Measurements from ENCODE around the gene SRCIN1. TPM values are rescaled to one million over a fixed set of nuclear protein-coding genes. Genes with fewer than 3 reads are reported as not detected.

Gene SRCIN1
- total RNA-seq, 1 experiment from 2014 or later, result 25.8 TPM

DNA sequence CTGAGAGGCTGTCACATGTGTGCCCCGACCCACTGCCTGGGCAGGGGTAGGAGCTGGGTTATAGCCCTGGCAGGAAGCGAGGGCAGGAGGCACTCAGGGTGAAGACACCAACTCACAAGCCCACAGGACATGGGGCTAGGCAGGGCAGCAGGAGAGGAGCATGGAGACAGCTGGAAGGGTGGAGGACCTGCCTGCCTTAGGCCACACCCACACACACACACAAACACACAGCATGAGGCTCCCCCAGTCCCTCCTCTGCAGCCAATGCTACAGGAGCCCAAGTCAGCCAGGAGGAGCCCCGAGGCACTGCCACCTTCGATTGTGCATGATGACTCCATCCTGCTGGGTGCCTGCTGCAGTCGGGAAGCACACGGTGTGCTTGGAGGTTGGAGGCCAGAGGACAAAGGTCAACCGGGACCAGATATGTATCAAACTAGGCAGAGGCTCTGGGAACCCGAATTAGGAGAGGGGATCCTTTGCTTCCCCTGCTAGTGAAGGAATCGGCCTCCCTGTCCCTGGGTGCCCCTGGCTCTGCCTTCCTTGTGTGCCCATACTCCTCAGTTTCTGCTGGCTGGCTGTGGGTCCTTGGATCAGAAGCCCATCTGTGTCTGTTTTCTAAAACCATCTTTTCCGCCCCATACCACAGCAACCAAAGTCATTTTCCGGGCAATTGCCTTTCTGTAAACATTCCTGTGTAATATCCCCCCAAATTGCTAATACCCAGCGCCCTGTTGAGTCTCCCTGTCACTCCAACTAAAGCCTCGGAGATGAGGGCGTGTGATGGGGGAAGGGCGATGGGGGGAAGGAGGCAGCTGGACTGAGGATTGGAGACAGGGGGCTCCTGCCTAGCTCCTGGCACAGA lies 20.5 kb downstream of the SRCIN1 start:
- DNase-seq, result no peak
- Mint-ChIP-seq H3K4me1 (ENCODE audit: low read depth, unreplicated experiment) (peaks cover 8% of the 10 kb centered on the region), H3K27ac (ENCODE audit: unreplicated experiment) (no peak overlapping the region), H3K9me3 (ENCODE audit: unreplicated experiment) (no peaks in the 10 kb centered on the region), H3K36me3 (ENCODE audit: insufficient read depth, unreplicated experiment) (no peaks in the 10 kb centered on the region), H3K27me3 (ENCODE audit: insufficient read depth, unreplicated experiment) (no peaks in the 10 kb centered on the region), H3K4me3 (ENCODE audit: unreplicated experiment) (no peak overlapping the region)
- H3K4me1 ChIP-seq, result peaks cover 12% of the 10 kb centered on the region
- ChIA-PET POLR2A (no interaction called here), CTCF (interaction anchor here (0.6 to 5.6 kb wide), 6 partner anchors 13 to 239 kb away, joined by 4 to 111 read pairs (median 9); no protein-coding TSS in a partner anchor)
- no peaks in the 10 kb centered on the region for H3K9me3 ChIP-seq
- BruUV-seq (replicated peaks), result no TSS peak
- intact Hi-C loops (cut with micrococcal nuclease; ENCODE audit: unreplicated experiment), result no loop called here
- H3K4me3 ChIP-seq (ENCODE audit: low read depth, low read length), result no peak overlapping the region
- no peaks in the 10 kb centered on the region; the same call in 1 of the 2 replicates for H3K36me3 ChIP-seq (ENCODE audit: control insufficient read depth, insufficient read depth, low read length)
- H3K27me3 ChIP-seq (replicated peaks; ENCODE audit: control insufficient read depth, insufficient read depth, low read length), result no peaks in the 10 kb centered on the region
- TF ChIP-seq, protein P1, sequence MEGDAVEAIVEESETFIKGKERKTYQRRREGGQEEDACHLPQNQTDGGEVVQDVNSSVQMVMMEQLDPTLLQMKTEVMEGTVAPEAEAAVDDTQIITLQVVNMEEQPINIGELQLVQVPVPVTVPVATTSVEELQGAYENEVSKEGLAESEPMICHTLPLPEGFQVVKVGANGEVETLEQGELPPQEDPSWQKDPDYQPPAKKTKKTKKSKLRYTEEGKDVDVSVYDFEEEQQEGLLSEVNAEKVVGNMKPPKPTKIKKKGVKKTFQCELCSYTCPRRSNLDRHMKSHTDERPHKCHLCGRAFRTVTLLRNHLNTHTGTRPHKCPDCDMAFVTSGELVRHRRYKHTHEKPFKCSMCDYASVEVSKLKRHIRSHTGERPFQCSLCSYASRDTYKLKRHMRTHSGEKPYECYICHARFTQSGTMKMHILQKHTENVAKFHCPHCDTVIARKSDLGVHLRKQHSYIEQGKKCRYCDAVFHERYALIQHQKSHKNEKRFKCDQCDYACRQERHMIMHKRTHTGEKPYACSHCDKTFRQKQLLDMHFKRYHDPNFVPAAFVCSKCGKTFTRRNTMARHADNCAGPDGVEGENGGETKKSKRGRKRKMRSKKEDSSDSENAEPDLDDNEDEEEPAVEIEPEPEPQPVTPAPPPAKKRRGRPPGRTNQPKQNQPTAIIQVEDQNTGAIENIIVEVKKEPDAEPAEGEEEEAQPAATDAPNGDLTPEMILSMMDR (IDR thresholded peaks at IDR 0.05; ENCODE audit: insufficient read depth in 1 of 2, low read depth in 1 of 2, low read length in 1 of 2, severe bottlenecking in 1 of 2, unreplicated experiment in 1 of 2), result no peak

DNA sequence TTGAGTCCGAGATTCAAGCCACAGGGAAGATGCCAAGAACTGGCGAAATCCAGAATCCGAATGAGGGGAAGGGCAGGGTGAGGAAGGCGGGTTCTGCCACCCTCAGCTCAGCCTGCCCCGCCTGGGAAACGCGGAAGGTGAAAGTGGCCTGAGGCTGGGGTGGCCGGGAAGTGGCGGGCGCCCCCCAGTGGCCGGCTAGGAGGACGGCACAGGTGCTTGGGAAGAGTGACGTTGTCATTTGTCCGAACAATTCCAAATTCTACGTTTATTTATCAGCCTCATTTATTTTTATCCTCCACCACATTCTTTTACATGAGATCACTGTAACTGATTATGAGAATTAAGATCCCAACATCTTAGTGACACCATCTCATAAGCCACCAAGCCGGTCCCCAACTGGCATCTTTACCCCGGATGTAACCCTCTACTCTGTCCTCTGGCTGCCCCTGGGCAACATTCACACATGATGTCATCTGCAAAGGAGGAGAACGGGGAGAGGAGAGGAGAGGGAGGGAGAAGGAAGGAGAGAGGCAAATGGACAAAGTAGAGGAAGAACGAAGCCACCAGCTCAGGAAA lies 21.3 kb downstream of the SRCIN1 start:
- Mint-ChIP-seq H3K27ac (ENCODE audit: unreplicated experiment) (peak overlapping the region; percentile 11), H3K4me3 (ENCODE audit: unreplicated experiment) (no peak overlapping the region), H3K4me1 (ENCODE audit: low read depth, unreplicated experiment) (peaks cover 8% of the 10 kb centered on the region), H3K27me3 (ENCODE audit: insufficient read depth, unreplicated experiment) (no peaks in the 10 kb centered on the region), H3K36me3 (ENCODE audit: insufficient read depth, unreplicated experiment) (no peaks in the 10 kb centered on the region), H3K9me3 (ENCODE audit: unreplicated experiment) (no peaks in the 10 kb centered on the region)
- H3K4me3 ChIP-seq (ENCODE audit: low read depth, low read length), result no peak overlapping the region
- H3K36me3 ChIP-seq (ENCODE audit: control insufficient read depth, insufficient read depth, low read length), result no peaks in the 10 kb centered on the region; the same call in none of the 2 replicates
- H3K4me1 ChIP-seq, result peaks cover 12% of the 10 kb centered on the region
- ChIA-PET POLR2A (no interaction called here), CTCF (interaction anchor here (0.5 to 5.6 kb wide), 15 partner anchors 14 to 165 kb away, joined by 3 to 111 read pairs (median 4); partner anchors contain the start of gene SRCIN1)
- no peaks in the 10 kb centered on the region for H3K9me3 ChIP-seq
- BruUV-seq (replicated peaks), result no TSS peak
- TF ChIP-seq, protein P1 (IDR thresholded peaks at IDR 0.05; ENCODE audit: insufficient read depth in 1 of 2, low read depth in 1 of 2, low read length in 1 of 2, severe bottlenecking in 1 of 2, unreplicated experiment in 1 of 2), result peak; percentile 95 to 96
- intact Hi-C loops (cut with micrococcal nuclease; ENCODE audit: unreplicated experiment), result loop anchor here (1.0 kb wide), 2 partner anchors 26 to 83 kb away; no protein-coding TSS in a partner anchor
- DNase-seq, result peak in 1 of 2 experiments; percentile 83
- H3K27me3 ChIP-seq (replicated peaks; ENCODE audit: control insufficient read depth, insufficient read depth, low read length), result no peaks in the 10 kb centered on the region

DNA sequence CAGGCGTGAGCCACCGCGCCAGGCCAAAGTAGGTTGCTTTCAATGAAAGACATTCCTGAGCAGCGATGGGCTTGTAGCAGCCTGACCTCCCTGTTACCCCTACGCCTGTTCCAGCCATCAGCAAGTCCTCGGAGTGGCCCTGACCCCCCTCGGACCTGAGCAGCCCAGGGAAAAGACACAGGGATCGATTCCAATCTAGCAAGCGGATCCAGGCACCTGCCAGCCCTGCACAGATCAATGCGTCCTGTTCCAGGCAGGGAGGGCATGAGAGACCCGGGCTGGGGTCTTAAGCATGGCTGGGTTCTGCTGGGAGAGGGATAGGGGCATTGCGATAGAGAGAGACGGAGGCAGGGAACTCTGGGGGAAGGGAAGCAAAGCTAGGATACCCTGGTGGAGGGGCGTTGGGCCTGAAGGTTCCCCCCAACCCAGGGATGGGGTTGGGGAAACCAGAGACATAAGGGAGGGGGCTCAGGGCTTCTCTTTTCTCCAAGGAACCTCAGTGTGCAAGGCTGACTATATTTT lies 21.9 kb downstream of the SRCIN1 start:
- no peaks in the 10 kb centered on the region for H3K27me3 Mint-ChIP-seq (ENCODE audit: insufficient read depth, unreplicated experiment)
- no peak for DNase-seq
- H3K9me3 Mint-ChIP-seq (ENCODE audit: unreplicated experiment), result no peaks in the 10 kb centered on the region
- no peak overlapping the region for H3K4me3 ChIP-seq (ENCODE audit: low read depth, low read length)
- BruUV-seq (replicated peaks), result no TSS peak
- peaks cover 12% of the 10 kb centered on the region for H3K4me1 ChIP-seq
- peaks cover 8% of the 10 kb centered on the region for H3K4me1 Mint-ChIP-seq (ENCODE audit: low read depth, unreplicated experiment)
- no peaks in the 10 kb centered on the region for H3K27me3 ChIP-seq (replicated peaks; ENCODE audit: control insufficient read depth, insufficient read depth, low read length)
- H3K36me3 Mint-ChIP-seq (ENCODE audit: insufficient read depth, unreplicated experiment), result no peaks in the 10 kb centered on the region
- ChIA-PET POLR2A (no interaction called here), CTCF (interaction anchor here (0.6 to 5.6 kb wide), 13 partner anchors 14 to 164 kb away, joined by 3 to 111 read pairs (median 4); partner anchors contain the start of gene SRCIN1)
- intact Hi-C loops (cut with micrococcal nuclease; ENCODE audit: unreplicated experiment), result loop anchor here (1.0 kb wide), 2 partner anchors 26 to 83 kb away; no protein-coding TSS in a partner anchor
- no peaks in the 10 kb centered on the region; the same call in none of the 2 replicates for H3K36me3 ChIP-seq (ENCODE audit: control insufficient read depth, insufficient read depth, low read length)
- no peak overlapping the region for H3K4me3 Mint-ChIP-seq (ENCODE audit: unreplicated experiment)
- H3K27ac Mint-ChIP-seq (ENCODE audit: unreplicated experiment), result no peak overlapping the region
- TF ChIP-seq, protein P1 (IDR thresholded peaks at IDR 0.05; ENCODE audit: insufficient read depth in 1 of 2, low read depth in 1 of 2, low read length in 1 of 2, severe bottlenecking in 1 of 2, unreplicated experiment in 1 of 2), result no peak
- H3K9me3 ChIP-seq, result no peaks in the 10 kb centered on the region
